ENCODE measurements around the gene HES1.

HES1 gene

GRCh38 chr3:194161131-194162045 is 25.4 kb downstream of the HES1 start:
- no peak overlapping the region for H3K27ac ChIP-seq (replicated peaks)
- no peaks in the 10 kb centered on the region for H3K27me3 ChIP-seq (ENCODE audit: insufficient read depth, poor library complexity, severe bottlenecking)
- TF ChIP-seq SPI1 (IDR thresholded peaks at IDR 0.05; ENCODE audit: borderline replicate concordance, low read depth) (no peak), CTCF (IDR thresholded peaks at IDR 0.05; ENCODE audit: insufficient read depth, low read length) (no peak), REST (IDR thresholded peaks at IDR 0.05; ENCODE audit: insufficient replicate concordance, low read depth) (no peak), GABPA (IDR thresholded peaks at IDR 0.05; ENCODE audit: low read depth) (no peak), POLR2AphosphoS5 (IDR thresholded peaks at IDR 0.05; ENCODE audit: low read depth) (no peak)
- H3K4me3 ChIP-seq (replicated peaks; ENCODE audit: insufficient read depth, low read length), result no peak overlapping the region
- DNase-seq (ENCODE audit: low read depth in 1 of 2, low spot score in 1 of 2), result no peak

DNA sequence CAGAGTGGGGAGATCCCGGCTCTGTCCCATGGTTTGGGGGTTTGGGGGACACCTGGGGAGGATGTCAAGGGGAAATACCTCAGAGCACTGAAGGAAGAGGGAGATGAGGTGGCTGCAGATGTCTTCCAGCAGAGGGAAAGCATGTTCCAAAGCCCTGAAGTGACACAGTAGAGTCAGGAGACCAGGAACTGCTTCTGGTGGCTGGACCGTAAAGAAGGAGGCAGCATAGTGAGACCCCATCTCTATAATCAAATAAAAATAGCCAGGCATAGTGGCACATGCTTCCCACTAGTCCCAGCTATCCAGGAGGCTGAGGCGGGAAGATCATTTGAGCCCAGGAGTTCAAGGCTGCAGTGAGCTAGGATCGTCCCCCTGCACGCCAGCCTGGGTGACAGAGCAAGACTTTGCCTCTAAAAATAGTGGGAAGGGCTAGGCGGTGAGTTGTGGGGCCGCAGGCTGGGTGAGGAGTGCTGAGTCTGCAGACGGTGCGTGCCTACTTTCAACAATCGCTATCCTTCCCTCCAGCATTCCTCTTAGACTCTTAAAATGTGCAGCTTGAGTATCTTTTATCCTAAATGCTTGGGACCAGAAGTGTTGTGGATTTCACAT is 26.2 kb downstream of the HES1 start:
- TF ChIP-seq POLR2AphosphoS5 (IDR thresholded peaks at IDR 0.05; ENCODE audit: low read depth), result no peak
- no peak for TF ChIP-seq SPI1 (IDR thresholded peaks at IDR 0.05; ENCODE audit: borderline replicate concordance, low read depth)
- no peak for TF ChIP-seq GABPA (IDR thresholded peaks at IDR 0.05; ENCODE audit: low read depth)
- no peak for TF ChIP-seq REST (IDR thresholded peaks at IDR 0.05; ENCODE audit: insufficient replicate concordance, low read depth)
- TF ChIP-seq CTCF (IDR thresholded peaks at IDR 0.05; ENCODE audit: insufficient read depth, low read length), result no peak
- Histone ChIP-seq H3K27ac (replicated peaks) (no peak overlapping the region), H3K27me3 (ENCODE audit: insufficient read depth, poor library complexity, severe bottlenecking) (no peaks in the 10 kb centered on the region), H3K4me3 (replicated peaks; ENCODE audit: insufficient read depth, low read length) (no peak overlapping the region)
- DNase-seq (ENCODE audit: low read depth in 1 of 2, low spot score in 1 of 2), result no peak

- no peaks in the 10 kb centered on the region for H3K27me3 ChIP-seq (ENCODE audit: insufficient read depth, poor library complexity, severe bottlenecking)
- H3K4me3 ChIP-seq (replicated peaks; ENCODE audit: insufficient read depth, low read length), result no peak overlapping the region
- no peak for DNase-seq (ENCODE audit: low read depth in 1 of 2, low spot score in 1 of 2)
- H3K27ac ChIP-seq (replicated peaks), result no peak overlapping the region
- TF ChIP-seq POLR2AphosphoS5 (IDR thresholded peaks at IDR 0.05; ENCODE audit: low read depth), result no peak
- TF ChIP-seq REST (IDR thresholded peaks at IDR 0.05; ENCODE audit: insufficient replicate concordance, low read depth), result no peak
- no peak for TF ChIP-seq GABPA (IDR thresholded peaks at IDR 0.05; ENCODE audit: low read depth)
- TF ChIP-seq SPI1 (IDR thresholded peaks at IDR 0.05; ENCODE audit: borderline replicate concordance, low read depth), result no peak
- TF ChIP-seq CTCF (IDR thresholded peaks at IDR 0.05; ENCODE audit: insufficient read depth, low read length), result no peak
Observed at GRCh38 chr3:194162817-194163584, 27.1 kb downstream of the HES1 start.
